ENCODE measurements around the gene VASH1. TPM values are rescaled to one million over a fixed set of nuclear protein-coding genes. Genes with fewer than 3 reads are reported as not detected.

VASH1 gene
- total RNA-seq, 1 experiment from 2014 or later = 4.3 TPM

DNA sequence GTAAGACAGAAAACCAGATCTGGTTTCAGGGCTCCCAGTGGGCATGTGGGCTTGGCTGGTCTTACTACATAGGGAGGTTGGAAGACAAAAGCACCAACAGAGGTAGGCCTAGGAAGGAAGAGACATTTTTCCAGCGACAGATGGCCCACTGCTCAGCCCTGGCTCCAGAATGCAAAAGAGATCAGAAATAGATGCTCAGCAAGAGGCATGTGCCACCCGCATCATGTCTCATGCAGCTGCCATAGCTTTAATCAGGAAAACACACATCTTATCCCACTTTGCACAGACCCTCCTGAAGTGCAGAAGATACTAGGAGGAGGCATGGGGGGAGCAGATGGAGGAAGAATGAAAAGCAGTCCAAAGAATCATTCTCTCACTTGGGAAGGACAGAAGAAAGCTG lies 25.3 kb downstream of the VASH1 start:
- Histone ChIP-seq H3K9me2 (ENCODE audit: insufficient read depth) (no peaks in the 10 kb centered on the region), H3K4me2 (no peak overlapping the region), H3K36me3 (ENCODE audit: low read depth) (0 out of 2 replicates have a peak, but pooled peaks cover 6% of the 10 kb centered on the region), H3K4me1 (replicated peaks; ENCODE audit: insufficient read depth) (no peaks in the 10 kb centered on the region), H2AFZ (no peak overlapping the region), H3K79me2 (ENCODE audit: low read depth) (no peaks in the 10 kb centered on the region), H3K27me3 (ENCODE audit: insufficient read depth, low read depth) (no peaks in the 10 kb centered on the region), H3K9me3 (ENCODE audit: insufficient read depth, low read depth) (no peaks in the 10 kb centered on the region), H4K20me1 (ENCODE audit: insufficient read depth) (0 out of 2 replicates have a peak, but pooled peaks cover 6% of the 10 kb centered on the region), H3K27ac (no peak overlapping the region), H3K4me3 (no peak overlapping the region), H3F3A (ENCODE audit: insufficient read depth, low read depth) (no peaks in the 10 kb centered on the region)
- TF ChIP-seq EZH2 (IDR thresholded peaks at IDR 0.05; ENCODE audit: low read depth) = no peak
- TF ChIP-seq, protein P1, sequence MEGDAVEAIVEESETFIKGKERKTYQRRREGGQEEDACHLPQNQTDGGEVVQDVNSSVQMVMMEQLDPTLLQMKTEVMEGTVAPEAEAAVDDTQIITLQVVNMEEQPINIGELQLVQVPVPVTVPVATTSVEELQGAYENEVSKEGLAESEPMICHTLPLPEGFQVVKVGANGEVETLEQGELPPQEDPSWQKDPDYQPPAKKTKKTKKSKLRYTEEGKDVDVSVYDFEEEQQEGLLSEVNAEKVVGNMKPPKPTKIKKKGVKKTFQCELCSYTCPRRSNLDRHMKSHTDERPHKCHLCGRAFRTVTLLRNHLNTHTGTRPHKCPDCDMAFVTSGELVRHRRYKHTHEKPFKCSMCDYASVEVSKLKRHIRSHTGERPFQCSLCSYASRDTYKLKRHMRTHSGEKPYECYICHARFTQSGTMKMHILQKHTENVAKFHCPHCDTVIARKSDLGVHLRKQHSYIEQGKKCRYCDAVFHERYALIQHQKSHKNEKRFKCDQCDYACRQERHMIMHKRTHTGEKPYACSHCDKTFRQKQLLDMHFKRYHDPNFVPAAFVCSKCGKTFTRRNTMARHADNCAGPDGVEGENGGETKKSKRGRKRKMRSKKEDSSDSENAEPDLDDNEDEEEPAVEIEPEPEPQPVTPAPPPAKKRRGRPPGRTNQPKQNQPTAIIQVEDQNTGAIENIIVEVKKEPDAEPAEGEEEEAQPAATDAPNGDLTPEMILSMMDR (conservative IDR thresholded peaks at IDR 0.05) = no peak
- intact Hi-C loops (cut with micrococcal nuclease; ENCODE audit: unreplicated experiment) = no loop called here
- CTCF ChIA-PET = no interaction called here
- DNase-seq = no peak
- POLR2A ChIA-PET (ENCODE audit: unreplicated experiment) = no interaction called here
- no TSS peak for BruUV-seq (replicated peaks)

DNA sequence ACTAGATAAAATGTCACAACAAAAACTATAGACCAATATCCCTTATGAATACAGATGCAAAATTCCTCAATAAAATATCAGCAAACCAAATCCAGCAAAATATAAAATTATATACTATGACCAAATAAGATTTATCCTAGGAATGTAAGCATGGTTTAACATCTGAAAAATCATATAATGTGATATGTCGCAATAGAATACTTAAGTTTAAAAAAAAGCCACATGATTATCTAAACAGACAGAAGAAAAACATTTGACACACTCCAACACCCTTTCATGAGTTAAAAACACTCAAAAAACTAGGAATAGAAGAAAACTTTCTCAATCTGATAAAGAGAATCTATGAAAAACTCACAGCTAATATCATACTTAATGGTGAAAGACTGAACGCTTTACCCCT lies 31.2 kb downstream of the VASH1 start:
- TF ChIP-seq EZH2 (IDR thresholded peaks at IDR 0.05; ENCODE audit: low read depth) = no peak
- TF ChIP-seq, protein P1 (conservative IDR thresholded peaks at IDR 0.05) = no peak
- no peaks in the 10 kb centered on the region for H3K27me3 ChIP-seq (ENCODE audit: insufficient read depth, low read depth)
- no peak overlapping the region for H2AFZ ChIP-seq
- no peaks in the 10 kb centered on the region for H3K79me2 ChIP-seq (ENCODE audit: low read depth)
- BruUV-seq (replicated peaks) = no TSS peak
- no peak for DNase-seq
- no peak overlapping the region for H3K4me3 ChIP-seq
- intact Hi-C loops (cut with micrococcal nuclease; ENCODE audit: unreplicated experiment) = no loop called here
- no peaks in the 10 kb centered on the region for H4K20me1 ChIP-seq (ENCODE audit: insufficient read depth)
- POLR2A ChIA-PET (ENCODE audit: unreplicated experiment) = no interaction called here
- no peak overlapping the region for H3K27ac ChIP-seq
- CTCF ChIA-PET = no interaction called here
- H3K36me3 ChIP-seq (ENCODE audit: low read depth) = 0 out of 2 replicates have a peak, but pooled peaks cover 14% of the 10 kb centered on the region
- no peaks in the 10 kb centered on the region for H3K9me3 ChIP-seq (ENCODE audit: insufficient read depth, low read depth)
- no peaks in the 10 kb centered on the region for H3F3A ChIP-seq (ENCODE audit: insufficient read depth, low read depth)
- no peak overlapping the region for H3K4me2 ChIP-seq
- H3K4me1 ChIP-seq (replicated peaks; ENCODE audit: insufficient read depth) = no peaks in the 10 kb centered on the region
- no peaks in the 10 kb centered on the region for H3K9me2 ChIP-seq (ENCODE audit: insufficient read depth)

DNA sequence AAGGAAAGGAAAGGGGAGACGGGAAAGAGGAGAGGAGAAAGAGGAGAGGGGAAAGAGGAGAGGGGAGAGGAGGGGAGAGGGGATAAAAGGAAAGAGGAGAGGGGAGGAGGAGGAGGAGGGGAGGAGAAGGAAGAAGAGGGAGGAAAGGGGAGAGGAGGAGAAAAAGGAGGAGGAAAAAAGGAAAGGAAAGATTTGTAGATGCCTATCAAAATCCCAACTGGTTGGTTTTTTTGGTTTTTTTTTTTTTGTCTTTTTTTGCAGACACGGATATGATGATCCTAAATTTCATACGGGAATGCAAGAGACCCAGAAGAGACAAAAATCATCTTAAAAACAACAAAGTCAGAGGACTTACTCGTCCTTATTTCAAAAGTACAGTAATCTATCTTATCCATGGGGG lies 32.1 kb downstream of the VASH1 start:
- H3K9me2 ChIP-seq (ENCODE audit: insufficient read depth) = no peaks in the 10 kb centered on the region
- no peak overlapping the region for H3K27ac ChIP-seq
- ChIA-PET CTCF (no interaction called here), POLR2A (ENCODE audit: unreplicated experiment) (no interaction called here)
- no peak overlapping the region for H3K4me3 ChIP-seq
- no peak for DNase-seq
- no peaks in the 10 kb centered on the region for H3K27me3 ChIP-seq (ENCODE audit: insufficient read depth, low read depth)
- no peaks in the 10 kb centered on the region for H3K79me2 ChIP-seq (ENCODE audit: low read depth)
- H3F3A ChIP-seq (ENCODE audit: insufficient read depth, low read depth) = no peaks in the 10 kb centered on the region
- no peak overlapping the region for H2AFZ ChIP-seq
- intact Hi-C loops (cut with micrococcal nuclease; ENCODE audit: unreplicated experiment) = no loop called here
- no peak overlapping the region for H3K4me2 ChIP-seq
- no TSS peak for BruUV-seq (replicated peaks)
- no peaks in the 10 kb centered on the region for H3K4me1 ChIP-seq (replicated peaks; ENCODE audit: insufficient read depth)
- no peaks in the 10 kb centered on the region for H3K9me3 ChIP-seq (ENCODE audit: insufficient read depth, low read depth)
- TF ChIP-seq EZH2 (IDR thresholded peaks at IDR 0.05; ENCODE audit: low read depth) = no peak
- TF ChIP-seq, protein P1 (conservative IDR thresholded peaks at IDR 0.05) = no peak
- H4K20me1 ChIP-seq (ENCODE audit: insufficient read depth) = no peaks in the 10 kb centered on the region
- 0 out of 2 replicates have a peak, but pooled peaks cover 14% of the 10 kb centered on the region for H3K36me3 ChIP-seq (ENCODE audit: low read depth)
